Fibroblast of peridontal ligament (primary cell): ENCODE data around the gene SEMA3D.

Experiments used
- DNase-seq: peaks from one replicate; pipeline ENCODE4 v3.0.0-alpha.2; 2010; ENCODE audit errors: extremely low read depth

SEMA3D gene

GRCh38 chr7:85079434-85079833 is 107.4 kb downstream of the SEMA3D start:
- DNase-seq = no peak

GRCh38 chr7:85078181-85078580 is 108.7 kb downstream of the SEMA3D start:
- no peak for DNase-seq

DNA sequence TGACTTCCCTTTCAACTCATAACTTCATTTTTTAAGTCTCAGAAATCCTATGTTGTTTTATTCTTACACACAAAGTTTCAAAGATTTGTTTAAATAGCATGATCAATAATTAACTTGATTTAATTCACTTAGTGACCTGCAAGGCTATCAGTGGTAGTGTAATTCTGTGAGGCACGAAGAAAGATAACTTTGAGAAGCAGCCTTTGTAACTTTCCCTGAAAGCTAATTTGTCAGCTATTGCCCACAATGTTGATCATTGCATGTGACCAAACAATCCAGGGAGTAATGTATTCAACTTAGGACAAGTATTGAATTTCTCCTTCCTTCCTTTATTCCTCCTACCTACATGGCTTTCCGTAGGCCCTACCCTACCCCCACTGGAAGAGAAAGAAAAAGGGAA is 111.0 kb downstream of the SEMA3D start:
- no peak for DNase-seq

GRCh38 chr7:85074992-85075391 is 111.9 kb downstream of the SEMA3D start:
- peak; percentile 79 for DNase-seq

DNA sequence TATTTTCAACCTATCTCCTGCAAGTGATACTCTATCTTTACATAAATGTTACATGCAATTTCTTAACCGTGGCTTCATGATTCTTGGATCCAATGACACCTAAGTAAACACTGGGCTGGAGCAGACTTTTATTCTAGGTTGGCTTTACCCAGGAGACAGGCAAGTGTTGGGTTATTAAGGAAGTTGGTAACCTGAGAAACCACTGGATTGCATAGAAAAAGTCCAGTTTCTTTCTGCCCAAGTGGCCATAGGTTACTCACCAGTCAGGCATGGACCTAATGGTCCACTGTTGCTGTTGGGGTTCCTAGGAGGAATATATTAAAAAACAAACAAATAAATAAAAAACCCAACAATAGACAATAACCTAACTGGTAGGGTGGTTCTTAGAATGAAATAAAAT is 112.8 kb downstream of the SEMA3D start:
- peak; percentile 57 for DNase-seq

GRCh38 chr7:85070967-85071628 is 115.8 kb downstream of the SEMA3D start:
- peak; percentile 50 for DNase-seq

- peak; percentile 98 for DNase-seq
Observed at GRCh38 chr7:85068799-85069198, 118.1 kb downstream of the SEMA3D start.

GRCh38 chr7:85067371-85067770 is 119.5 kb downstream of the SEMA3D start:
- no peak for DNase-seq

DNA sequence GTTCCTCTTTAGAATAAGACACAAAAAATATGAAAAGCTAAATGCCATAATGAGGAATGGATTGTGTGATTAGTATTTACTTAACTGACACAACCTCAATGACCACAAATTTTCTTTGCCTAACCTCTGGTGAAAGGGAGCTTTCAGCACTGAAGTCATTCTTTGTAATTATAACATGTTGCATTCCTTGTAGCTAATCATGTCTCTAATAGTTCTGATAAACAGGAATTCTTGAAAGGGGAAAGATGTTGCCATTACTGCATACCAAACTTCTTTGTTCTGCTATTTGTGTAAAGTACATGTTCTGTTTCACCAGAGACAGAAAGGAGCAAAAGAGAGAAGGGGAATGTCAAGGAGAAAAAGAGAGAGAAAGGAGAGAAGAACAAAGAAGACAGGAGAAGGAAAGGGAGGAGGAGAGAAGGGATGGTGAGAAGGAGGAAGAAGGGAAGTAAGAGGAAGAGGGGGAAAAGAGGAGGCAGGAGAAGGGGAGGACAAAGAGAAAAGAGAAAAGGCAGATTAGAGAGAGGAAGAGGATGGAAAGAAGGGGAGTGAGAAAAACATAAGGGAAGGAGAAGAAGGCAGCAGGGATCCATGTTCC is 120.9 kb downstream of the SEMA3D start:
- no peak for DNase-seq

GRCh38 chr7:85065306-85065705 is 121.5 kb downstream of the SEMA3D start:
- DNase-seq = peak; percentile 81

GRCh38 chr7:85062651-85063050 is 124.2 kb downstream of the SEMA3D start:
- no peak for DNase-seq

GRCh38 chr7:85061456-85061855 is 125.4 kb downstream of the SEMA3D start:
- no peak for DNase-seq

DNA sequence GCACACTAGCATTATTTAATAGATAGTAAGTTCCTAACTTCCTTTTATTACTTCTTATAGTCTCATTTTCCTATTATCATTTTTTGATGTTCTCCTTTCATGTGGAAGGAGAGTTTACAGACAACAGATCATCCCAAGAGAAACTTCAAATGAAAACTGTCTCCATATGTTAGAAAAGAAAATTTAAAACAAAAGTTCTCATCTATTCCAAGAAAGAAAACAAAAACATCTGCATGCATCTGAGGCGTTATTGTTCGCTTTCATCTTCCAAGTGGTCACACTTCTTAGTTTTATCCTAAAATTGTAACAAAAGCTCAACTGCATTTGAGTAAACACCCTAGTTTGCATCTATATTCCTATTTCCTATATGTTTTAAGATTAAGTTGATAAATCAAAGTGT is 126.2 kb downstream of the SEMA3D start:
- DNase-seq = no peak

- no peak for DNase-seq
Observed at GRCh38 chr7:85055906-85056305, 130.9 kb downstream of the SEMA3D start.

DNA sequence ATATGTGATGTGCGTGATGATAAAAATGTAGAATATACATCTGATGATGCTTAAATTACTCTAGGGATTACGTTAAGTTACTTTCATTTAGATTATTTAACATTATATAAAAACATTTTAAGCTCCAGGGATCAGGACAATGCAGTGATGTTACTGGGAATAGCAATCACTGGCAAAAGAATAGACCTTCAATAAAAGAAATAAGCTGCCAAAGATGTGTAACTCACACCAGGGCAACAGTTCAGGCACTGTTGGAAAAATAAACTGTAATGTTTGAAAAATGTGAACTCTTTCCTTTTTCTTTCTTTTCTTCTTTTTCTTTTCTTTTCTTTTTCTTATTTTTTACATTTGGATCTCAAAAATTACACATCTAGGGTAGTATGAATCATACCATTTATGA is 131.7 kb downstream of the SEMA3D start:
- DNase-seq = no peak

DNA sequence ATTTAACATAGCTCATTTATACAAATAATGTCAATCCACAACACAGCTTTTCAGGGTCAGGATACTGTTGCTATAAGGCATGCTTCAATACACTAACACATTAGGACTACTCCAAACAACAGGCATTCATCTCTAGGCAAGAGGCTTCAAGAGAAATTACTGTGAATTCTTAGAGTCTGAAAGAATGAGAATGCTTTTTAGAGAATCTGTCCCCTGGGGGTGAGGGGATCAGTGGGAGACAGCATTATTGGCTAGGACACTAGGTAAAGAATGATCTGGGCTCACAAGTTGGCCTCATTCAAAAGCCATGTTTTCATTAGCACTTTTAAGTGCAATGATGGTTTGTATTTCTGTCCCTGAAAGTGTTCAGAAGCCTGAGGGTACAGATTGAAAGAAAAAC is 132.6 kb downstream of the SEMA3D start:
- DNase-seq = no peak

DNA sequence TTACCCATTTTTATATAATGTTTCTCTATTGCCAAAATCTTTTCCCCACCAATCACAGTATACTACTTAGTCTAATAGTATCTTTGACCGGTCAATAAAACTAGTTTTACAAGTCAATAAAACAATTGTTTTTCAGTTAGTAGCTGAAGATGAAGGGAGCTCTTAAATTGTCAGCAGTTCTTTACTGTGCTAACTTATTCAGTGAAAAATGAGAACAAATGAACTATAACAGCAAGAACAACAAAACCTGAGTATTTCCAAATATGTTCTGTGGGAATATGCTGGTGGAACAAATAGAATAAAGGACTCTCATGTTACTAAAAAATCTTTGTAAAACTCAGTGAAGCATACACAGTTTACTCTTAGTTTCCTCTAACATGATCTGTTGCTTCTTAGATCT is 134.0 kb downstream of the SEMA3D start:
- no peak for DNase-seq

GRCh38 chr7:85052056-85052737 is 134.7 kb downstream of the SEMA3D start:
- no peak for DNase-seq

DNA sequence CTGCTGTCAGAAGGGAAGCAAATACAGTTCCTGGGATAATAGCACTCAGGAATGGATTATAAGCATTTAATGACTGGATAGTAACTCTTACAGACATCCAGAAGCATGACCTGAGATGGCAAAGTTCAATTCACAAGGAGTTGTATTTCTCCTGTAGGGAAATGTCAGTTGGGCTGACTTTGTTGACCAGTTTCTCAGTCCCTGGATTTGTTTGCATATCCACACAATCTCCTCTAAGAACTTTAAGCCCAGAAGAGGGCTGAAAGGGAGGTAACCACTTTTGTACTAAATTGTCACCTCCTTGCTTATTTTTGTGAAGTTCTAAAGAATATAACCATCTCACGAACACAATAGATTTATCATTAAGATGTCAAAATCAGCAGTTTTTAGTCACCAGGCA is 140.3 kb downstream of the SEMA3D start:
- no peak for DNase-seq

- peak; percentile 80 for DNase-seq
Observed at GRCh38 chr7:85041605-85042216, 145.1 kb downstream of the SEMA3D start.

DNA sequence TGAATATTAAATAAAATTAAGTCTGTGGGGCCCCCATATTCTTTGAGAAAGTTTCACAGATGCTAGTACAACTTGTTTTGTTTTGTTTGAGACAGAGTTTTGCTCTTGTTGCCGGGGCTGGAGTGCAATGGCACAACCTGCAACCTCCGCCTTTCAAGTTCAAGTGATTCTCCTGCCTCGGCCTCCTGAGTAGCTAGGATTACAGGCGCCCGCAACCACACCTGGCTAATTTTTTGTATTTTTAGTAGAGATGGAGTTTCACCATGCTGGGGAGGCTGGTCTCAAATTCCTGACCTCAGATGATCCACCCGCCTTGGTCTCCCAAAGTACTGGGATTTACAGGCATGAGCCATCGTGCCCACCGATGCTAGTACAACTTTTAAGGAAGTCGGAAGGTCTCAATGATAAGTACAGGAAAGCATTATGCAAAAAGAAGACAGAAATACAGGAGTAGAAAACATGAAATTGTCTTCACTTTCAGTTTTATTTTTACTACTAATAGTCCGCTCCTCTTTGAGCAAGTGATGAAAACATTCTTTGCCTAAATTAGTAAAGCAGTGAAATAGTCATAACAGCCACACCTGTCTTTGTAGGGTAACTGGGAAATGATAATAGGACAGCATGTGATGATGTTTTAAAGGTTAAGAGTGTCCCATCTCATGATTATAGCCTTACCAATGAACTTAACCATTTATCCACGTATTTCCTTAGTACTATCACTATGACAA is 147.5 kb downstream of the SEMA3D start:
- DNase-seq = no peak

GRCh38 chr7:85038466-85038865 is 148.4 kb downstream of the SEMA3D start:
- no peak for DNase-seq
